ENCODE measurements around the gene PLBD2.

Gene PLBD2, protein sequence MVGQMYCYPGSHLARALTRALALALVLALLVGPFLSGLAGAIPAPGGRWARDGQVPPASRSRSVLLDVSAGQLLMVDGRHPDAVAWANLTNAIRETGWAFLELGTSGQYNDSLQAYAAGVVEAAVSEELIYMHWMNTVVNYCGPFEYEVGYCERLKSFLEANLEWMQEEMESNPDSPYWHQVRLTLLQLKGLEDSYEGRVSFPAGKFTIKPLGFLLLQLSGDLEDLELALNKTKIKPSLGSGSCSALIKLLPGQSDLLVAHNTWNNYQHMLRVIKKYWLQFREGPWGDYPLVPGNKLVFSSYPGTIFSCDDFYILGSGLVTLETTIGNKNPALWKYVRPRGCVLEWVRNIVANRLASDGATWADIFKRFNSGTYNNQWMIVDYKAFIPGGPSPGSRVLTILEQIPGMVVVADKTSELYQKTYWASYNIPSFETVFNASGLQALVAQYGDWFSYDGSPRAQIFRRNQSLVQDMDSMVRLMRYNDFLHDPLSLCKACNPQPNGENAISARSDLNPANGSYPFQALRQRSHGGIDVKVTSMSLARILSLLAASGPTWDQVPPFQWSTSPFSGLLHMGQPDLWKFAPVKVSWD

DNA sequence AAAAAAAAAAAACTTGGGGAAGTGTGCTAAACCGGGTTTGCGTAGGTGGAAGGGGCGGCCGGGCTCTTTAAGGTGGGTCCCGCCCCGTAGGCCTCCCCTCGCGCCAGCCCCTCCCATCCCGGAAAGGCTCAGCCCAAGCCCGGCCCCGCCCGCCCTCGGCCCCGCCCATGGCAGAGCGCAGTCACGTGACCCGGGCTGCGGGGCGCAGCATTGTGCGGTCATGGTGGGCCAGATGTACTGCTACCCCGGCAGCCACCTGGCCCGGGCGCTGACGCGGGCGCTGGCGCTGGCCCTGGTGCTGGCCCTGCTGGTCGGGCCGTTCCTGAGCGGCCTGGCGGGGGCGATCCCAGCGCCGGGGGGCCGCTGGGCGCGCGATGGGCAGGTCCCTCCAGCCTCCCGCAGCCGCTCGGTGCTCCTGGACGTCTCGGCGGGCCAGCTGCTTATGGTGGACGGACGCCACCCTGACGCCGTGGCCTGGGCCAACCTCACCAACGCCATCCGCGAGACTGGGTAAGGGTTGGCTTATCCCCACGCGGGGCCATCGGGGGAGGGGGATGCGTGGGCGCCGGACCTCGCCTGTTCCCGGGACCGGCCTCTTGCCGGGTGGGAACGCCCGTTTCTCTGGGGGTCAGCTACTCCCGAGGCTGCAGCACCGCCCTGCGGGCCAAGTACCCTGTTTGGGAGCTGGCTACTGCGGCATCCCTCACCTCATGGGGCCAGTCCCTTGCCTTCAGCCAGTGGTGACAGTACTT lies at the start of gene PLBD2:
TSS of gene PLBD2 (plus strand) at position 207 of the 752 bp plus-strand sequence. CDS start at position 221, 14 bp downstream.
- peak; percentile 94 for DNase-seq

DNA sequence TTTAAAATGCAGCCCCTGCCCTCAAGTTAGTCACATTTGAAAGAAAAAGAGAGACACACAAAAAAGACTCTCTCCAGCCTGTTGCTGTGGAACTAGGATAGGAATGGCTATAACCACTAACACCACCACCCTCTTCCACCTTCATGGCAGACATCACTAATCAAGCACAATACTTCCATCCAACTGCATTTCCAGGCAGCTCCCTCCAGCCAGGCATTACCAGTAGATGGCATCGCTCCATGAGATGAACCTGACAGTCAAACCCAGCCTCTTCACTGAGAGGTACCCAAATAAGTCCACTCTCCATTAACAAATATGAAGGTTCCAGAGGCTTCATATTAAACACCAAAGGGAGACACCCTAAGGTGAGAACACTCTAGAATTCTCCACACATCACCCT lies 47.9 kb upstream of the PLBD2 start:
- DNase-seq = no peak

DNA sequence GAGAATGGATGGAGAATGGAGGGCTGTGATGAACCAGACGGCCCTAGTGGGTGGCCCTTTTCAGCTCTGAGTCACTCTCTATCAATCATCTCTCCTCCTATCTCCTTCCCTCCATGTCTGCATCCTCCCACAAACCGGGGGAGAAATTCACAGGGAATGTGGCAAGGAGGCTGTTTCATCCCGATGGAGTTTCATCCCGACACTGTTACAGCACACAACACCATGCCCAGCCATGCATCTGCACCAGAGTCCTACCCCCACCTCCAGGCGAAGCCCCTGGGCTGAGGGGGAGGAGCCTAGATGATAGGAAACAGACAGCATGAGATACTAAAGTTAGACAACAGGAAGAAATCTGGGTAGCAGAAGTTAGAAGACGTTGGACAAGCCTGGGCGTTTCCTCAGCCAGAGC lies 44.3 kb upstream of the PLBD2 start:
- DNase-seq = no peak

DNA sequence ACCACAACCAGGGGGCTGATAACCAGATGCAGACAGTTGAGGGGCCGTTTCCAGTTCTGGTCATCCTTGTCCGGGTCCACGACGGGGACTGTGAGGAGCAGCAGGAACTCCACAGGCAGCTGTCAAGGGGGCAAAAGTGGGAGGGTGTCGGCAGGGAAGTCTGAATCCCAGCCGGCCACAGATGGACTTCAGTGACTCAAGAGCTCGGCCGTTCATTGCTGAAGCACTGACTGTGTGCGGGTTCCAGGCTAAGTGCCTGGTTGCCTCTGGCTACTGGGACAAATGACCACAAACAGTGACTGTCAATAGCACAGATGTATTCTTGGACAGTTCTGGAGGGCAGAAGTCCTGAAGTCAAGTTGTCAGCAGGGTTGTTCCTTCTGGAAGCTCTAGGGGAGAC lies 43.0 kb upstream of the PLBD2 start:
- no peak for DNase-seq

DNA sequence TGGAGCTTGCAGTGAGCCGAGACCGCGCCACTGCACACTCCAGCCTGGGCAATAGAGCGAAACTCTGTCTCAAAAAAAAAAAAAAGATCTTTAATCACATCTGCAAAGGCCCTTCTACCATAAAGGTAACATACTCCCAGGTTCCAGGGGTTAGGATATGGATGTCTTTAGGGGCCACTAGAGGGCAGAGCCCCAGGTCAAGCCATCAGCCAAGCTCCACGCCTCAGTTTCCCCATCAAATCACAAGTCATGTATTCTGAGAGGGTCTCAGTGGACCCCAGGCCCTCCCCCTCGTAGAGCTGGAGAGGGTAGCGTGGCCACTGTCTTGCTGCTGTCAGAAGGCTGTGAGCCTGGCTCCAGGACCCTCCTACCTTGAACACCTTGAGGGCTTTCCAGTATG lies 42.2 kb upstream of the PLBD2 start:
- DNase-seq = no peak

DNA sequence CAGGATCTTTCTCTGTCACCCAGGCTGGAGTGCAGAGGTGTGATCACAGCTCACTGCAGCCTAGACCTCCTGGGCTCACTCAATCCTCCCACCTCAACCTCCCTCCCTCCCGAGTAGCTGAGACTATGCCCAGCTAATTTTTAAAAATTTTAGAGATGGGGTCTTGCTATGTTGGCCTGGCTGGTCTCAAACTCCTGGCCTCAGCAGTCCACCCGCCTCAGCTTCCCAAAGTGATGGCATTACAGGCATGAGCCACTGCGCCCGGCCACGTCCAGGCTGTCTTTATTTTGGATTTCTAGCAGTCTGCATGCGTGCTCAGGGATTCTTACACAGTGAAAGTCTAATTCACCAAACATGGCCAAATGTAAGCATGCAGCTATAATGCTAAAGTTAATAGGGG lies 41.3 kb upstream of the PLBD2 start:
- DNase-seq = no peak

DNA sequence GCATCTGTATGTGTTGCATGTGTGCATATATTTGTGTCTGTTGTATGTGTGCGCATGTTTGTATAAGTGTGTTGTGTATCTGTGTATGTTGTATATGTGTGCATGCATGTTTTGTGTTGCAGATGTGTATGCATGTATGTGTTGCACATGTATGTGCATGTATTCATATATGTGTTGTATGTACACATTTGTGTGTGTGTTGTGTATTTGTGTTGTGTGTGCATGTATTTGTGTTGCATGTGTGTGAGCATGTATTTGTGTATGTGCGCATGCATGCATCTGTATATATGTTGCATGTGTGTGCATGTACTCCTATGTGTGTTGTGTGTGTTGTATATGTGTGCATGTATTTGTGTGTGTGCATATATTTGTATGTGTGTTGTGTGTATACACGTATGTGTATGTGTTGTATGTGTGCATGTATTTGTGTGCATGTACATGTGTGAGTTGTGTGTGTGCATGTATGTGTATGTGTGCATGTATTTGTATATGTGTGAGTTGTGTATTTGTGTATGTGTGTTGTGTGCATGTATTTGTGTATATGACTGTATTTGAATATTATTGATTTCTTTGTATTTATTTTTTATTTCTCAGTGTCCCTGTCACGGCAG lies 40.2 kb upstream of the PLBD2 start:
- DNase-seq = no peak

DNA sequence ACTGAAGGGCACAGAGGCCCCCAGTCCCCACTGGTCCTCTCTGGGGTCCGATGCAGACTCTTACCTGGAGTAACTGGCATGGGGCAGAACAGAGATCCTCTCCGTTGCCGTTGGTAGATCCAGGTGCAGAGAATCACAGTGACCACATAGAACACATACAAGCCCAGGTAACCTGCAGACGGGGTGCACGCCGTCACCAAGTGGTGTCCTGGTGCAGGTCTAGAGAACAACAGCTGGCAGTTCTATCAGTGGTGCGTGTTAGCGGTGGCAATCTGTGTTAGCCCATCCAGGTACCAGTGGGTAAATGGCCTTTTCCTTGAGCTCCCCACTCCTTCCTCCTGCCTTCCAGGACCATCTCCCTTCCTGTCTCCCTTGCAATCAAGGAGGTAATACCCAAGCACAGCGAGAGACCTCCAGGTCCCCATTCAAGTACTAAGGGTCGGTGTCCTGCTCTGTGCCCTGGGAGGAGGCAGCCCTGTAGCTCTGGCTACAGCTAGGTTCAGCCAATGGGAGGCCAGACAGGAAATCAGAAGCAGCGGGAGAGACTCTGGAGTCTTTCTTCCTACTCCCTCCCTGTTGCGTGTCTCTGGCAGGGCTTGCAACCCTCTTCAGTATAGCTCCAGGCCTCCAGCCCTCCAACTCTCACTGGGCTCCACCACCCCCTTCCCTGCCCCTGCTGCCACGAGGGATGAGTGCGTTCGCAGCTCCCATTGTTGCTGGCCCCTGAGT lies 39.3 kb upstream of the PLBD2 start:
- no peak for DNase-seq

DNA sequence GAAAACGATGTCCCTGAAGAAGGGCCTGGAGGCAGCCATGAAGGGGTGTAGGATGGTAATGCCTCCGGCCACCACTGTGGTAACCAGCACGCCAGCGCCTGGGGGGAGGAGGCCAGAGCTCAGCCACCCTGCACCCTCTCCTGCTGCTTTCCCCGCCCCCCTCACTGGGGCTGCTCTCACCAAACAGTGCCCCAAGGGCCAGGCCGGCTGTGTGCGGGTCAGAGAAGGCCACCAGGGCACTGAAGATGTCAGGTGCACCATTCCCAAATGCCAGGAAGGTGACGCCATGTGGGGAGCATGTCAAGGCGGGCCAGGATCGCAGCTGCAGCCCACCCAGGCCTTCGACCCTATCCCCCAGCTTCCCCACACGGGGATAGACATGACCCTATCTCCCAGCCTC lies 38.0 kb upstream of the PLBD2 start:
- no peak for DNase-seq

DNA sequence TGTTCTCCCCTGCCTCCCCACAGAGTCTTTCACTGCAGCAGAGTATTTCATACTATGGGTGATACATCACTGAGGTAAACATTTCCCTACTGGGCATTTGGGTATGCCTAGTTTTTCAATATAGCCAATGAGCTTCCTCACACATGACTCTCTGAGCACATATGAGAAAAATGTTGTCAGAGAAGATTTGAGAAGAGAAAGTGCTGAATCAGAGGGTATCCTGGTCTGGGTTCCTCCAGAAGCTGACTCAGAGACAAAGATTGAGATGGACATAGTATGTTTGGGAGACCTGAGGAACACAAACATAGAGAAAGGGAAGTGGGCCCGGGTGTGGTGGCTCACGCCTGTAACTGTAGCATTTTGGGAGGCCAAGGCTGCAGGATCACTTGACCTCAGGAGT lies 36.0 kb upstream of the PLBD2 start:
- no peak for DNase-seq

DNA sequence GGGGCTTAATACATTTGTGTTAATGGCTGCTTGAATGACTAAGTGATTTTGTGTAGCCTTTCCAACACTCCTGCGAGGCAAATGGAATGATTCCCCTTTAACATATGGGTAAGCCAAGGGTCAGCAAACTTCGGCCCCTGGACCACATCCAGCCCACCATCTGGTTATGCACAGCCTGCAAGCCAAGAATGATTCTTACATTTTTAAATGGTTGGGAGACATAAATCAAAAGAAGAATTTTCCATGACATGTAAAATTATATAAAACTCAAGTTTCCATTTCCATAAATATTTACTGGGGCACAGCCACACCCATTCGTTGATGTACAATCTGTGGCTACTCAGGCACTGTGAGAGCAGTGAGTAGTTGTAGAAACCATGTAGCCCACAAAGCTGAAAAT lies 32.5 kb upstream of the PLBD2 start:
- DNase-seq = no peak

DNA sequence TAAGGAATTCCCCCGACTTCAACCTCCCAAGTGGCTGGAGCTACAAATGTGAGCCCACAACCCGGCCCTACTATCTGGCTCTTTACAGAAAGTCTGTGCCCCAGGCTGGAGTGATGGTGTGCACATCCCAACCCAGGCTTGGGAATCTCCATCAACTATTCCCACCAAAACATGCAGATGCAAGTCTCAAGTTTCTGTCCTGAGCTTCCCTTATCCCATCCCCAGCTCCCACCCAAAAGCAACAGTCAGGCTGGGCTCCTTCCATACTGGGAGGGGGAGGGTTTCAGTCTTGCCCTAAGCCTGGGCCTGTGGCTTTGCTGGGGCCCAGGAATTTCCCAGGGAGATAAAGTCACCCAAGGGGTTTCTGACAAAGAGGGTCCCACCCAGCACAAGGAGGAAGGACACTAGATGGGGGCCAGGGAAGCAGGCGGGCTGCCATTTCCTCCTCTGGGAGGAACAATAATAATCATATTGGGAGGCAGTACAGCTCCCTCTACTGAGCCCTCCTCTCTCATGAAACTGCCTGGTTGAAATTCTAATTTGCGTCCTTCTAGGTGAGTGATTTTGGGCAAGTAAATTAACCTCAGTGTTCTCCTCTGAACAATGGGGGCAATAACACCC lies 31.5 kb upstream of the PLBD2 start:
- DNase-seq = no peak

DNA sequence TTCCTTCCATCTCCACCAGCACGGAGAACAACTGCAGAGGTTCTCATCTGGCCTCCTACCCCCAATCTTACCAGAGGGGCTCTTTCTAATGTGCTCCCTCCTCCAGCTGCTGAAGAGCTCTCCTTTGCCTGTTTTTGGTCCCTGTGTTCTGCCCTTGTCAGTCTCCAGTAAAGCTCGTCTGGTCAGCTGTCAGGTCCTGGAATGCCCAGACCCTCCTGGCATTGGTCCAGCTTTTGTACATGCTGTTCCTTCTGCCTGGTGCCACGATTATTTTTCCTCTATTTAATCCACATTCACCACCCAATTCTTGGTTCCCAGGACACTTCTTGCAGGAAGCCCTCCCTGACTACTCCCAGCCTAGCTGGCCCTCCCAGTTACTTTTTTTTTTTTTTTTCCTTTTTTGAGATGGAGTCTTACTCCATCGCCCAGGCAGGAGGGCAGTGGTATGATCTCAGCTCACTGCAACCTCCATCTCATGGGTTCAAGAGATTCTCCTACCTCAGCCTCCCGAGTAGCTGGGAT lies 30.0 kb upstream of the PLBD2 start:
- DNase-seq = no peak

DNA sequence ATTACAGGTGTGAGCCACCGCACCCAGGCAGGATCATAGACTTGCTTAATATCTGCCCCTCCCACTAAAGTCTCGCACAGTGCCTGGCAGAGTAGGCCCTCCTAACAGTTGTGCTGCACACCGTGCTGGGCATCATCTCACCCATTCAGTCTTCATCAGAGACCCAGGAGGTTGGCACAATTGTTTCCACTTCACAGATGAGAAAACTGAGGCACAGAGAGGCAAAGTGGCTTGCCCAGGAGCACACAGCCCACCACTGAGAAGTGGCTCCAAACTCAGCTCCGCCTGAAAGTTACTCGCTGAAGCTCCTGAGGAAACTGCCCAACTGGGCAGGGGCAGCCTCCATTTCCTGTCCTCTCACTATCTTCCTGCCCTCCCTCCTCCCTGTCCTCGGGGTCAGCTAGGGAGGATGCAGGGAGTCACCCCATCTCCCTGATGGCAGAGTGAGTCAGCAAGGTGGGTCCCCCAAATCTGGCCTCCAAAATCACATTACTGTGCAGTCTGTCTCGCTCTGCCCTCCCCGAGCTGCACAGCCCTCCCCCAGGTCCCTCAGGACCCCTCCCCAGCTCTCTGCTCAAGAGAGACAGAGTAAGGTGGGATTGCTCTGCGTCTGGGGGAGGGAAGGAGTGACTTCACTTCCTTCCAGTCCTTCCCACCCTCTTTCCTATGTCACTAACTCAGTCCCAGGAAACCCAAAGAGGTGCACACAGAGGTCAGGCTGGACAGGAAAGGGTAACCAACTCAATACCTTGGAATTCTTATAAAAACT lies 29.2 kb upstream of the PLBD2 start:
- no peak for DNase-seq

DNA sequence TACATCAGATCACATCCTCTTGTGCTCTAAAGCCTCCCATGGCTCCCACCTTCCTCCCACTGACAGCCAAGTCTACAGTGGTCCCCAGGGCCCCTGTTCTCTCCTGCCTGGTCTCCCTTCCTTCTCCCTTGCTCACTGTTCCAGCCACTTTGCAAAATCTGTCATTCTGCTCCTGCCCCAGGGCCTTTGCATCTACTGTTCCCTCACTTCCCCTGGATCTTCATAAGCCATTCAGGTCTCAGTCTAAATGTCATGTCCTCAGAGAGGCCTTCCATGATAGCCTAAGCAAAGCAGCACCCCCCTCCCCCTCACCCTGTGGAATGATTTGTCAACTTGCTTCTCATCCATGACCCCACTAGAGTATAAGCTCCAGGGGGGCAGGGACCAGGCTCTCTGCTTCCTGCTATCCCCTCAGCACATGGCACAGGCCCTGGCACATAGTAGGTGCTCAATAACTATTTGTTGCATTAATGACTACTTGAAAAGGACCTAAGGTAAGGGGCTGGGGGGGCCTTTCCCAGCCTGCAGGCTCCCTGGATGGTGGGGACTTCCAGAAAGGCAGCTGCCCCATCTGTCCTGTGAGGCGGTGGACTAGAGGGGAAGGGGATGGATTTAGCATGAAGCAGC lies 28.5 kb upstream of the PLBD2 start:
- no peak for DNase-seq

DNA sequence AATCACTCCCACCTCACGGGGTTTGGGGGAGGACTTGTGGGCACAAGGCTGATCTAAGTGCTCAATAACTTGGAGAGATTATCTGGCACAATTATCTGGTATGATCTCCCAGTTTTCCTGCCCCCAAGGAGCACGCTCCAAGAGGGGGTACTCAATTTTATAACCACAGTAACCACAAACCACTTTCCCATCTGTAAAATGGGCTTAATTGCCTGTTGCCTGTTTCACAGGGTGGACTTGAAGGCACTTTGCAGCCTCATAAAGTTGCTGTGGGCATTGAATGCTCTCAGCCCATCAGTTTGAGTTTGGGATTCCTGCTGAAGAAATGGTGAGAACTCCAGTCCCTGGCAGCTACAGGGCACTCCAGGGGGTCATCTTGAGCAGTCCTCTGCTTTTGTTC lies 27.9 kb upstream of the PLBD2 start:
- DNase-seq = no peak

DNA sequence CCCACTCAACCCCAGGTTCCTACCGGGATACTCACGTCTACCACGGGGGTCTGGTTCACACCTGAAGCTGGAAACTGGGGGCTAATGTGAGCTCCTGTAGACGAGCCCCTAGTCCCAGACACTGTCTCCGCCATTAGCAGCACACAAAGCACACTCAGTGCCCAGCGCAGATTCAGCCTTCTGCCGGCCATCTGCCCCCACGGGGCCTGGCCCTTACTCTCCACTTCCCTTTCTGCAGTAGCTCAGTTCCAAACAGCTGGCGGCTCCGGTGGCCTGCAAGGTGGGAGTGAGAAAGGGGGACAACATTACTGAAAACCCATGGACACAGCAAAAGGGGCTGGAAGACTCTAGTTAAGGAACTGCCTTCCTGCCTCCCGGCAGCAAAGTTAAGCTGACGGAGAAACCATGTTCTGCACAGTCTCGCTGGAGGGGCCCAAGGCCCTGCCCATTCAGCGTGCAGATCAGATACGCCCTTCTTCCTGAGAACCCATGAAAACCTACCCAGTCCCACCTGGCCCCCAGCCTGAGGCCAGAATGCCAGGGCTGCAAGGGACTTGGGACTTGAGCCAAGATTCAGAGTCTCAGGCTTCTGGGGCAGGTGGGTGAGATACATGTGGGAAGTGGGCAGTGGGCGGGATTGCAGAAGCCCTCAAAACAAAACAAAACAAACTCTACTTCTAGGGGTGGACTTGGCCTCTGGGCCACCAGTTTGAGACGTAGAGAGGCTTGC lies 25.5 kb upstream of the PLBD2 start:
- no peak for DNase-seq

DNA sequence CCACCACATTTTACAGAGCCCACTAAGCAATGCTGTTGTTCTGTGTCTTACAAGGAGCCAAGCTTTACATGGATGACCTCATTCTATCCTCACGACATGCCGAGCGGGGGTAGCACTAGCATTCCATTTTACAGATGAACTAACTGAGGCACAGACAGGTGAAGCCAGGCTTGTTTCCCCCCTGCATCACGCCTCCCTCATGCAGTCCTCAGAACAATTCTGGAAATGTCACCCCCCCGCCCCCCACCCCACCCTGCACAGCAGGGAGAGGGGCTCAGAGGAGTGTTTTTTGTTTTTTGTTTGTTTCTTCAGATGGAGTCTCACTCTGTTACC lies 25.0 kb upstream of the PLBD2 start:
- no peak for DNase-seq

DNA sequence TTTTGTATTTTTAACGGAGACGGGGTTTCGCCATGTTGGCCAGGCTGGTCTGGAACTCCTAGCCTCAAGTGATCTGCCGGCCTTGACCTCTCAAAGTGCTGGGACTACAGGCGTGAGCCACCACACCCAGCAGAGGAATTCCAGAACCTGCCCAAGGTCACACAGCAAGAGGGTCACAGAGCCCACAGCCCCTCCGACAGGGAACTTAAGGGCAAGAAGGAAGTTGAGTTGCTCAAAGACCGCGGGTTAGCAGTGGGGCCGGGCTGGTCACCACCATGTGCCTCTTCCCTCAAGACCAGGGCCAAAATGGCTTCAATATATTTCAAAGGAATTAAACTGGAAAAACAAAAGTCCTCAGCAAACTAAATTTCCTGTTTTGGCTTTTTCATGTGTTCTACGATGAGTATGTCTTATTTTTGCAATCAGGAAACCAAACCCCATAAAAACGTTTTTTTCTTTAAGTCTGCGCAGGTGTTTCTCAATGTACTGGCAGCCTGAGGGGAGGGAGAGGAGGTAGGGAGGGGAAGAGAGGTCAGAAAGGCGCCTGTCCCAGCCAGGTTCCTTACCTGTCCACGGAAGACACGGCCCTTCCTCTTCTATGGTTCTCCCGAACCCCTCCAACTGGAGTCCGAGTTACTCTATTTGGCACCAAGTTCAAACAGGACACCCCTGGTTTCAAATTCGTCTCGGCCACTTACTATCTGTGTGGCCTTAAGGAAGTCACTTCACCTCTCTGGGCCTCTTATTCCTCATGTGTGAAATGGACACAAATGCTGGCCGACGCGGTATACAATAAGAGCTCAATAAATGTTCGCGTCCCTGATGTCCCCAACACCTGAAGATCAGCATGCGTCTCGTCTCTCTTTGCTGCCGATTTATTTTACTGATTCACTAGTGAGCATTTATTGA lies 24.3 kb upstream of the PLBD2 start:
- no peak for DNase-seq
